GM23338 (cell line): ENCODE data around the gene DLG2. TPM values are rescaled to one million over a fixed set of nuclear protein-coding genes. Genes with fewer than 3 reads are reported as not detected.

Experiments
- ATAC-seq: fragments of 200-7000 bp; cut with Tn5 transposase; 3 replicates; pipeline ENCODE4 v1.9.1; 2020
- DNase-seq: peaks from one replicate; pipeline ENCODE4 v3.0.0-alpha.2; 2015; ENCODE audit warnings: low spot score
- H2AFZ ChIP-seq: fragments of 200-600 bp; sonication (generic); 2 replicates; pipeline ENCODE4 v1.8.0; 2016; ENCODE audit warnings: antibody characterized with exemption, mild to moderate bottlenecking, moderate library complexity
- H3F3A ChIP-seq: fragments of 200-600 bp; sonication (generic); replicated peaks from 2 replicates; pipeline ENCODE4 v1.8.0; 2017; ENCODE audit warnings: antibody characterized with exemption, mixed run types, low read depth
- H3K27ac ChIP-seq: fragments of 200-600 bp; sonication (generic); 2 replicates; pipeline ENCODE4 v1.6.1; 2016; ENCODE audit warnings: low read depth
- H3K27me3 ChIP-seq: fragments of 200-600 bp; sonication (generic); 2 replicates; pipeline ENCODE4 v1.8.0; 2016; ENCODE audit warnings: mild to moderate bottlenecking, mixed run types, moderate library complexity; ENCODE audit not compliant: insufficient read depth
- H3K36me3 ChIP-seq: fragments of 200-600 bp; sonication (generic); 2 replicates; pipeline ENCODE4 v1.8.0; 2016; ENCODE audit warnings: mild to moderate bottlenecking; ENCODE audit not compliant: insufficient read depth
- H3K4me1 ChIP-seq: fragments of 200-600 bp; sonication (generic); 2 replicates; pipeline ENCODE4 v1.8.0; 2016; ENCODE audit warnings: mild to moderate bottlenecking, moderate library complexity; ENCODE audit not compliant: insufficient read depth
- H3K4me2 ChIP-seq: fragments of 200-600 bp; sonication (generic); 2 replicates; pipeline ENCODE4 v1.7.1; 2017; ENCODE audit warnings: mixed run types
- H3K4me3 ChIP-seq: fragments of 200-600 bp; sonication (generic); 2 replicates; pipeline ENCODE4 v1.6.1; 2016; ENCODE audit warnings: mixed run types
- H3K79me2 ChIP-seq: fragments of 200-600 bp; sonication (generic); replicated peaks from 2 replicates; pipeline ENCODE4 v1.8.0; 2017; ENCODE audit warnings: mild to moderate bottlenecking; ENCODE audit not compliant: insufficient read depth
- H3K9me2 ChIP-seq: fragments of 200-600 bp; sonication (generic); 2 replicates; pipeline ENCODE4 v1.8.0; 2017; ENCODE audit not compliant: insufficient read depth
- H4K20me1 ChIP-seq: fragments of 200-600 bp; sonication (generic); replicated peaks from 2 replicates; pipeline ENCODE4 v1.8.0; 2017; ENCODE audit warnings: mild to moderate bottlenecking; ENCODE audit not compliant: insufficient read depth
- H3K27ac Mint-ChIP-seq: 2 replicates; pipeline ENCODE4 v1.8.0; 2020; ENCODE audit warnings: inconsistent platforms, mild to moderate bottlenecking, moderate library complexity, mixed read lengths
- H3K27me3 Mint-ChIP-seq: 3 replicates; pipeline ENCODE4 v1.8.0; 2022; ENCODE audit warnings: low read depth, mild to moderate bottlenecking, moderate library complexity, mixed read lengths, inconsistent platforms; ENCODE audit not compliant: insufficient read depth, poor library complexity
- H3K36me3 Mint-ChIP-seq: 3 replicates; pipeline ENCODE4 v1.8.0; 2021; ENCODE audit warnings: low read depth, mild to moderate bottlenecking, inconsistent platforms, moderate library complexity, mixed read lengths
- H3K4me1 Mint-ChIP-seq: 3 replicates; pipeline ENCODE4 v1.8.0; 2020; ENCODE audit warnings: mild to moderate bottlenecking, inconsistent platforms, mixed read lengths
- H3K4me3 Mint-ChIP-seq: 3 replicates; pipeline ENCODE4 v1.8.0; 2021; ENCODE audit warnings: moderate library complexity, mild to moderate bottlenecking, inconsistent platforms, mixed read lengths
- H3K9me3 Mint-ChIP-seq: 3 replicates; pipeline ENCODE4 v1.8.0; 2020; ENCODE audit warnings: moderate library complexity, mild to moderate bottlenecking, inconsistent platforms, mixed read lengths
- CREB1 ChIP-seq: fragments of 250-450 bp; sonication (Bioruptor Pico); IDR thresholded peaks from 2 replicates; pipeline ENCODE4 v1.5.0; 2020; ENCODE audit warnings: low read depth, mild to moderate bottlenecking, moderate library complexity
- EZH2 ChIP-seq: fragments of 200-600 bp; sonication (generic); IDR thresholded peaks from one replicate; pipeline ENCODE4 v1.8.0; 2017; ENCODE audit warnings: antibody characterized with exemption, mild to moderate bottlenecking, low read depth; ENCODE audit not compliant: unreplicated experiment
- EZH2phosphoT487 ChIP-seq: fragments of 200-600 bp; sonication (generic); IDR thresholded peaks from one replicate; pipeline ENCODE4 v1.8.1; 2018; ENCODE audit warnings: antibody characterized with exemption; ENCODE audit not compliant: unreplicated experiment
- JUNB ChIP-seq: IDR thresholded peaks from one replicate; pipeline ENCODE4 v1.6.1; 2016; ENCODE audit warnings: antibody characterized with exemption; ENCODE audit not compliant: unreplicated experiment
- NANOG ChIP-seq: IDR thresholded peaks from 2 replicates; pipeline ENCODE4 v1.6.1; 2016; ENCODE audit warnings: antibody characterized with exemption, borderline replicate concordance
- POLR2AphosphoS5 ChIP-seq: IDR thresholded peaks from 2 replicates; pipeline ENCODE4 v1.6.1; 2016; ENCODE audit warnings: antibody characterized with exemption, low read depth
- REST ChIP-seq: IDR thresholded peaks from one replicate; pipeline ENCODE4 v1.6.1; 2018; ENCODE audit warnings: antibody characterized with exemption; ENCODE audit not compliant: unreplicated experiment
- STAT1 ChIP-seq: IDR thresholded peaks from one replicate; pipeline ENCODE4 v1.6.1; 2016; ENCODE audit warnings: antibody characterized with exemption; ENCODE audit not compliant: unreplicated experiment
- ZNF114 ChIP-seq: fragments of 250-450 bp; sonication (Bioruptor Pico); IDR thresholded peaks from 2 replicates; pipeline ENCODE4 v1.5.0; 2020; ENCODE audit warnings: mild to moderate bottlenecking, moderate library complexity
- ZNF331 ChIP-seq: fragments of 250-450 bp; sonication (Bioruptor Pico); IDR thresholded peaks from 2 replicates; pipeline ENCODE4 v1.5.0; 2020; ENCODE audit warnings: low read depth, mild to moderate bottlenecking, moderate library complexity
- ZNF462 ChIP-seq: fragments of 250-450 bp; sonication (Bioruptor Pico); IDR thresholded peaks from 2 replicates; pipeline ENCODE4 v1.5.0; 2020; ENCODE audit warnings: mild to moderate bottlenecking, moderate library complexity
- polyA plus RNA-seq: library from polyadenylated mRNA; unstranded; fragments of >200 nt; fragmentation: Nextera tagmentation; extraction: Ambion mirVana; gene quantifications from 2 replicates; pipeline ENCODE4 v1.2.1, GENCODE V29; 2016
- total RNA-seq: library from RNA; depleted of rRNA; stranded (reverse); fragments of >200 nt; shearing (Covaris generic); gene quantifications from 2 replicates; pipeline ENCODE4 v1.2.3, GENCODE V29; 2014
- TF ChIP-seq, protein P1 (sequence below): IDR thresholded peaks from 2 replicates; pipeline ENCODE4 v1.6.1; 2016; ENCODE audit warnings: antibody characterized with exemption
- TF ChIP-seq, protein P2 (sequence below), 2 experiments: fragments of 200-600 bp in 1 of 2; sonication (generic) in 1 of 2; conservative IDR thresholded peaks; 2 replicates each; pipeline versions ENCODE4 v1.5.1 to v1.6.1; 2016 to 2017; ENCODE audit warnings: antibody characterized with exemption in 2 of 2, low read depth in 2 of 2, mild to moderate bottlenecking in 2 of 2, moderate library complexity in 1 of 2

The DLG2 gene
- total and polyA plus RNA-seq, 2 experiments from 2014 or later, result 19.8 to 21.5 TPM

- no peaks in the 10 kb centered on the region for H3K9me2 ChIP-seq
These were observed 1363.1 kb downstream of the DLG2 start for GRCh38 chr11:84264066-84264465.

More at GRCh38 chr11:84264066-84264465, 1363.1 kb downstream of the DLG2 start:
- Mint-ChIP-seq H3K4me3 (no peak overlapping the region), H3K36me3 (no peaks in the 10 kb centered on the region), H3K4me1 (no peaks in the 10 kb centered on the region), H3K9me3 (no peaks in the 10 kb centered on the region), H3K27me3 (no peaks in the 10 kb centered on the region), H3K27ac (no peak overlapping the region)
- Histone ChIP-seq H3K4me3 (no peak overlapping the region), H3K79me2 (no peaks in the 10 kb centered on the region), H3K27ac (no peak overlapping the region), H2AFZ (no peak overlapping the region; the same call in 1 of the 2 replicates), H4K20me1 (no peaks in the 10 kb centered on the region), H3K27me3 (no peaks in the 10 kb centered on the region), H3K4me1 (no peaks in the 10 kb centered on the region), H3F3A (no peaks in the 10 kb centered on the region), H3K4me2 (no peak overlapping the region), H3K36me3 (no peaks in the 10 kb centered on the region)
- DNase-seq (no peak), ATAC-seq (no peak)
- TF ChIP-seq, protein P1, sequence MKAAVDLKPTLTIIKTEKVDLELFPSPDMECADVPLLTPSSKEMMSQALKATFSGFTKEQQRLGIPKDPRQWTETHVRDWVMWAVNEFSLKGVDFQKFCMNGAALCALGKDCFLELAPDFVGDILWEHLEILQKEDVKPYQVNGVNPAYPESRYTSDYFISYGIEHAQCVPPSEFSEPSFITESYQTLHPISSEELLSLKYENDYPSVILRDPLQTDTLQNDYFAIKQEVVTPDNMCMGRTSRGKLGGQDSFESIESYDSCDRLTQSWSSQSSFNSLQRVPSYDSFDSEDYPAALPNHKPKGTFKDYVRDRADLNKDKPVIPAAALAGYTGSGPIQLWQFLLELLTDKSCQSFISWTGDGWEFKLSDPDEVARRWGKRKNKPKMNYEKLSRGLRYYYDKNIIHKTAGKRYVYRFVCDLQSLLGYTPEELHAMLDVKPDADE, result no peak
- TF ChIP-seq POLR2AphosphoS5, result no peak
- no peak for TF ChIP-seq NANOG
- no peak for TF ChIP-seq CREB1
- no peak for TF ChIP-seq JUNB
- no peak for TF ChIP-seq REST
- no peak for TF ChIP-seq ZNF331 (CRISPR knock-in tag)
- TF ChIP-seq, protein P2, sequence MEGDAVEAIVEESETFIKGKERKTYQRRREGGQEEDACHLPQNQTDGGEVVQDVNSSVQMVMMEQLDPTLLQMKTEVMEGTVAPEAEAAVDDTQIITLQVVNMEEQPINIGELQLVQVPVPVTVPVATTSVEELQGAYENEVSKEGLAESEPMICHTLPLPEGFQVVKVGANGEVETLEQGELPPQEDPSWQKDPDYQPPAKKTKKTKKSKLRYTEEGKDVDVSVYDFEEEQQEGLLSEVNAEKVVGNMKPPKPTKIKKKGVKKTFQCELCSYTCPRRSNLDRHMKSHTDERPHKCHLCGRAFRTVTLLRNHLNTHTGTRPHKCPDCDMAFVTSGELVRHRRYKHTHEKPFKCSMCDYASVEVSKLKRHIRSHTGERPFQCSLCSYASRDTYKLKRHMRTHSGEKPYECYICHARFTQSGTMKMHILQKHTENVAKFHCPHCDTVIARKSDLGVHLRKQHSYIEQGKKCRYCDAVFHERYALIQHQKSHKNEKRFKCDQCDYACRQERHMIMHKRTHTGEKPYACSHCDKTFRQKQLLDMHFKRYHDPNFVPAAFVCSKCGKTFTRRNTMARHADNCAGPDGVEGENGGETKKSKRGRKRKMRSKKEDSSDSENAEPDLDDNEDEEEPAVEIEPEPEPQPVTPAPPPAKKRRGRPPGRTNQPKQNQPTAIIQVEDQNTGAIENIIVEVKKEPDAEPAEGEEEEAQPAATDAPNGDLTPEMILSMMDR (conservative IDR thresholded peaks at IDR 0.05; ENCODE audit: low read depth in 2 of 2), result no peak
- TF ChIP-seq ZNF462, result no peak
- TF ChIP-seq STAT1, result no peak
- no peak for TF ChIP-seq ZNF114 (CRISPR knock-in tag)
- no peak for TF ChIP-seq EZH2phosphoT487
- TF ChIP-seq EZH2, result no peak
